Uterus (tissue), 2 donors: ENCODE results near the gene BDH1.

Experiments
- CTCF ChIP-seq, 4 experiments: fragments of 200-600 bp in 2 of 4; fragments of 450-650 bp in 2 of 4; sonication (generic) in 2 of 4; IDR thresholded peaks; one replicate each; pipeline ENCODE4 v1.5.1; 2016 to 2019; ENCODE audit warnings: antibody characterized with exemption in 4 of 4, mild to moderate bottlenecking in 2 of 4, moderate library complexity in 1 of 4
- POLR2A ChIP-seq, 2 donors: fragments of 450-650 bp; IDR thresholded peaks; one replicate each; pipeline ENCODE4 v1.6.1; 2016; ENCODE audit warnings: antibody characterized with exemption in 2 of 2, mild to moderate bottlenecking in 1 of 2, moderate library complexity in 1 of 2

DNA sequence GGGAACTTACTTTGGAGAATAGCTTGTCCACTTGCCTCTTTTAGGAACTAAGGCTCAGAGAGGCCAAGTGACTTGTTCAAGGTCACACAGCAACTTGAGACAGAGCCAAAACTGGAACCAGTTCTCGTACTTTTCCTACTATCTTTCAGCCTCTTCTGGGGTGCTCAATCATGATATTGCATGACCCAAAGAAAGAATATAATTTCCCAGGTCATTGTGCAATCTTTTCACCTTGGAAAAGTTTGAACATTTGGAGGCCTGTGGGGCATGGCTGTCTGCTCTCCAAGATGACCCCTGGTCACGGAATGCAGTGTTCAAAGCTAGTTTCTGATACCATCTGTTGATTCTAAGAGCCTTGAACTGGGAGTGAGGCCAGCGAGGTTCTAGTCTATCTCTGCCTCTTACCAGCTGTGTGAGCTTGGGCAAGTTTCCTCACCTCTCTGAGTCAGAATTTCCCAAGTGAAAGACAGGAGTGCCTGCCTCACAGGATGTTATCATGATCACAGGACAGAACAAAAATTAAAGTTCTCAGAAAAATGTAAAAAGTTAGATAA is 89.7 kb downstream of the BDH1 start:
- no peak for TF ChIP-seq CTCF (IDR thresholded peaks at IDR 0.05)
- TF ChIP-seq POLR2A (IDR thresholded peaks at IDR 0.05) = no peak
